Thyroid gland (tissue), 4 donors: ENCODE data around the gene SLC6A7.

ENCODE experiments used
- POLR2A ChIP-seq, 2 donors: fragments of 450-650 bp; IDR thresholded peaks; one replicate each; pipeline ENCODE4 v1.6.1; 2017; ENCODE audit warnings: antibody characterized with exemption in 2 of 2, mild to moderate bottlenecking in 2 of 2, moderate library complexity in 1 of 2
- TF ChIP-seq, protein P1 (sequence below), 6 experiments: fragments of 200-600 bp in 3 of 6; fragments of 450-650 bp in 3 of 6; sonication (generic) in 3 of 6; IDR thresholded peaks; one replicate each; pipeline ENCODE4 v1.5.1; 2016 to 2019; ENCODE audit warnings: antibody characterized with exemption in 6 of 6, mild to moderate bottlenecking in 2 of 6, inconsistent platforms in 1 of 6, moderate library complexity in 1 of 6

- TF ChIP-seq POLR2A (IDR thresholded peaks at IDR 0.05), result no peak
- TF ChIP-seq, protein P1, sequence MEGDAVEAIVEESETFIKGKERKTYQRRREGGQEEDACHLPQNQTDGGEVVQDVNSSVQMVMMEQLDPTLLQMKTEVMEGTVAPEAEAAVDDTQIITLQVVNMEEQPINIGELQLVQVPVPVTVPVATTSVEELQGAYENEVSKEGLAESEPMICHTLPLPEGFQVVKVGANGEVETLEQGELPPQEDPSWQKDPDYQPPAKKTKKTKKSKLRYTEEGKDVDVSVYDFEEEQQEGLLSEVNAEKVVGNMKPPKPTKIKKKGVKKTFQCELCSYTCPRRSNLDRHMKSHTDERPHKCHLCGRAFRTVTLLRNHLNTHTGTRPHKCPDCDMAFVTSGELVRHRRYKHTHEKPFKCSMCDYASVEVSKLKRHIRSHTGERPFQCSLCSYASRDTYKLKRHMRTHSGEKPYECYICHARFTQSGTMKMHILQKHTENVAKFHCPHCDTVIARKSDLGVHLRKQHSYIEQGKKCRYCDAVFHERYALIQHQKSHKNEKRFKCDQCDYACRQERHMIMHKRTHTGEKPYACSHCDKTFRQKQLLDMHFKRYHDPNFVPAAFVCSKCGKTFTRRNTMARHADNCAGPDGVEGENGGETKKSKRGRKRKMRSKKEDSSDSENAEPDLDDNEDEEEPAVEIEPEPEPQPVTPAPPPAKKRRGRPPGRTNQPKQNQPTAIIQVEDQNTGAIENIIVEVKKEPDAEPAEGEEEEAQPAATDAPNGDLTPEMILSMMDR (IDR thresholded peaks at IDR 0.05), result no peak
Observed at GRCh38 chr5:150177721-150178120, 12.1 kb upstream of the SLC6A7 start.
